ENCODE results near the gene ZNF775.
"Not testable (repeated sequence)": the region's sequence is repeated elsewhere in the genome, so short reads cannot be mapped to it uniquely, and the experiment has no call there.

The ZNF775 gene

DNA sequence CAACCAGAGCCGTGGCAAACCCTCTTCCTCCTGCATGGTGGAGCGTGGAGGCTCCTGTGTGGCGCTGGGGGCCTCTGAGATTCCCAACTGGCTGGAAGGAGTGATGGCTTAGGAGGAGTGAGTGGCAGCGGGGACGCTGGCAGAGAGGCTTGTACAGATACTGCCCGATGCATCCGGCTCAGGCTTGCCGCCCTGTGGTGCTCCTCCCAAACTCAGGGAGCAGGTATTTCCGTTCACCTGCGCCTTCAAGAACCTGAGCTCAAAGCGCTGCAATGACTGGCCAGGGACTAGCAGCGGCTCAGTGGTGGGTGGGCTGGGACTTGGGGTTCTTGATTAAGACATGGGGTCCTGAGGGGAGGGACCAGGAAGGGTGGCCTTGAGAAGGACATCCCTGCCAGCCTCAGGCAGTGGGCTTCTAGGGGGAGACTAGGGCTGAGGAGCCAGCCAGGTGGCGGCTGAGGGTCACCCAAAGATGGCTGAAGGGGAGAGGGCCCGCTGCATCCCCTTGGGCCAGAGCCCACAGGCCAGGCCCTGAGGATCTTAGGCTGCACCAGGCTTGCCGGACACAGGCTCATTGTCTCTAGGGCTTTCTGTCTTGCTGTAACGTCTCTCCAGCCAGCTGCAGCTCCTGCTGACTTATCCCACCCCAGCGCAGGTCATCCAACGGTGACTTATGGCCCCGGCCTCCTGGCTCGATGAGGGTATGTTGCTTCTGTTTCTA, 3.2 kb downstream of the ZNF775 start:
- no peak for DNase-seq (ENCODE audit: low read depth, low spot score)

DNA sequence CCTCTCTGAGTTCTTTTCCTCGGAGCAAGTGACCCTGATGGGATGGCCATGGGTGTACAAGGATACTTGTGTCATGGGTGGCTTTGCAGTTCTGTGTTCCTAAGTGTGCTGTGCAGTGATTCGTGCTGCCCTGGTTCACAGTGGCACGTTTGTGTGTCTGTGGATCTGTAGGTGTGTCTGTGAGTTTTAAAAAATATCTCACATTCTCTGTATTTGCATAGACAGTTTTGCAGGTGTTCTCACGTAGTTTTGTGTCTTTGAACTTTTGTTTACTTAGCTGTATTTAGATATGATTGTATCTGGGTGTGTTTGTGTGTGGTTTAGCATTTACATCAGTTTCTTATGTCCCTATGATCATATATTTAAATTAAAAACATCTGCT, 3.7 kb downstream of the ZNF775 start:
- DNase-seq (ENCODE audit: low read depth, low spot score), result no peak

DNA sequence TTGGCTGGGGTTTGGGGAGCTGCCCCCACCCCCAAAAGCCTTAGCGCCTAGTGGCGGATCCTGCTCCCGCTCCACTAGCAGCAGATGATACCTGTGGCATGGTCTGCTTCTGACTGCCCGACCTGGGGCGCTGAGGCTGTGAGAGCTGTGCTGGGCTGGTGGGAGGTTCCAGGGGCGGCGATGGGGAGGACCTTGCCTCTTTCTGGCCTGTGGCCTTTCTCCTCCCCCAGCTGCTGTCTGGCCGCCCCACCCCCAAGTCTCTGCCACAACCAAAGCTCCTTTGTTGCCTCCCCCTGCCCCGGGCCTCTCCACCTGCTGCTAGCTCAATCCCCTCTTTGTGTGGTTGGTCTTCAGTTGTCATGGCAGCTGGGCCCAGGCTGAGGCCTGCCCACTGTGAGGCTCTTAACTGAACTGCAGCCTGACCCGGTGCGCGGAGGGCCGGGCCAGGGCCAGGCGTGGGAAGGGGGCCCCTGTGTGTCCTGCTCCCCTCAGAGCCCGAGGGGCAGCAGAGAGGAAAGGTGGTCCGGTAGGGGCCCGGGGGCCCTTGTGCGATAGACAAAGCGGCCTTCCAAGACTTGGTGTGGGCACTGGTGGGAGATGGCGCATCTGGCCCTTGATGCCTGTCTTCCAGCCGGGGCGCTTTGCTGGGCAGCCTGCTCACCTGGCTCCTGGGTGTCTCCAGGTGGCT, 4.7 kb downstream of the ZNF775 start:
- no peak for DNase-seq (ENCODE audit: low read depth, low spot score)

DNA sequence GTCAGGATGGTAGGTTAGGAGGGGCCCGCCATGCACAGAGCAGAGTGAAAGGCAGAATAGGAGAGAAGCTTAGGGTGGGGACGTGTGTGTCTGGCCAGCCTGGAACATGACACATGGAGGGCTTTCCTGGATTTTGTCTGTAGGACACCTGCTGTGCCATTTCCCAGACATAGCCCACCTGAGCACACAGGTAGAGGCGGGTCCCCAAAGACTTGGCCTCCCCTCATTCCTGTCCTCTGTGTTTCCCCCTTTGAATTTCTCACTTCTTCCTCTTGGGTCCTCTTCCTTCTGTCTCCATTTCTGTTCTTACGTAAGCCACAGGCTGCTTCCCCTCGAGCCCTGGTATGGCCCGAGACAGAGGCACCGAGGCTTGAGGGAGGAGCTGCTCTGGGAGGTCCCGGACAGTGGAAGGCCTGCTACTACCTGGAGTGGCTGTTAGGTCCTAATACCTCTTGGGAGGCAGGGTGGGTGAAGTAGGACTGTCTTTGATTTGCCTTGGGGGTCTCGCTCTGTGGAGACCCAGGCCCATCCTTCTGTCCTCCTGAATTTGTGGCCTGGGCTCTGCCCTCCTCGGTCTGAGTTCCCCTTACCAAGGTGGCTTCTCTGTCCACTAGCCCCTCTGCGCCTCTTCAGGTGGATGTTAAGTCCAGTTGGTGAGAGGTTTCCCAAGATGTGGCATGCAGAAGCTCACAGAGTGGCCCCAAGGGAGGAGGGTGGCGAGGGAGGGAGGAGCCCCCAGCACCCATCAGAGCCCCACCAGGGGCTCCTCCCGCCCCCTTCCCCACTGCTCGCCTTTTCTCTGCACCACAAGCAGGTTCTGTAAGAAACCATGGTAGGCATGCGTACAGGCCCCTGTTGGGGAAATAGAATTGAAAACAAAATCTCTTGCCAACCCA, 5.5 kb downstream of the ZNF775 start:
- no peak for DNase-seq (ENCODE audit: low read depth, low spot score)

DNA sequence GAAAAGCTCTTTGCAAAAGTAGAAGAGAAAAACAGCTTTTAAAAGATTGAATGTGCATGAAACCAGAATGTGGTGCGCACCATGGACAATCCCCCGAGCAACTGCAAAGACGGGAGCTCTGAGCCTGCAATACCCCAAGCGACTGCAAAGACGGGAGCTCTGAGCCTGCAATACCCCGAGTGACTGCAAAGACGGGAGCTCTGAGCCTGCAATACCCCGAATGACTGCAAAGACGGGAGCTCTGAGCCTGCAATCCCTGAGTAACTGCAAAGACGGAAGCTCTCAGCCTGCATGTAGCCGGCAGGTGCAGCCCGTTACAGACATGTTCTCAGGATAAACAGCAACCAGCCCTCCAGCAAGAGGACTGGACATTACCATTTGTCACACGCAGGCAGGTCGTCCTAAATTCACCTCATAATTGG, 6.2 kb downstream of the ZNF775 start:
- DNase-seq (ENCODE audit: low read depth, low spot score), result no peak

DNA sequence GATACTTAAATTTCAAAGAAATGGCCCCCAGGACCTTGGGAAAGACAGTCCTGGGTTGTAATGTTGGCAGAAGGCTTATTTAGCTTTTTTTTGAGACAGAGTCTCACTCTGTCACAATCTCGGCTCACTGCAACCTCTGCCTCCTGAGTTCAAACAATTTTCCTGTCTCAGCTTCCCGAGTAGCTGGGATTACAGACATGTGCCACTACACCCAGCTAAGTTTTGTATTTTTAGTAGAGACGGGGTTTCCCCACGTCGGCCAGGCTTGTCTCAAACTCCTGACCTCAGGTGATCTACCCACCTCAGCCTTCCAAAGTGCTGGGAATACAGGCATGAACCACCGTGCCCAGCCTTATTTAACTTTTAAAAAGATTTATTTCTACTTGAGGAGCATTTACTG, 6.8 kb downstream of the ZNF775 start:
- not testable (repeated sequence) for DNase-seq (ENCODE audit: low read depth, low spot score)

DNA sequence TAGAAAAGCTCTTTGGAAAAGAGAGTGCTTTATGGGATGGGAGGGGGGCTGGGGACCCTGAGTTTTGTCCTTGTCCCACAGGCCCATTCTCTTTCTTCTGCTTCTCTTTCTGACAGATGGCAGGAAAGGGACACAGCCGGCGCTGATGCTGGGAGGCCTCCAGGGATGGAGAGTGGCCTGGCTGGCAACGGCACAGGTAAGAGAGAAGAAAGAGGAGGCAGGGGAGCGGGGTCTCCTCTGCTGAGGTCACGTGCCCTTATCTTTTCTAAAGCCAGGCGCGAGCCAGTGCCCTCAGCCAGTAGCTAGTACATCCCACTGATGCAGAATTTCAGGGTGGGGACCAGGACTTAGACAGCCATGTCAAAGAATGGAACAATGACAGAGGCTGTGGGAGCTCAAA, 9.2 kb downstream of the ZNF775 start:
- DNase-seq (ENCODE audit: low read depth, low spot score), result no peak

DNA sequence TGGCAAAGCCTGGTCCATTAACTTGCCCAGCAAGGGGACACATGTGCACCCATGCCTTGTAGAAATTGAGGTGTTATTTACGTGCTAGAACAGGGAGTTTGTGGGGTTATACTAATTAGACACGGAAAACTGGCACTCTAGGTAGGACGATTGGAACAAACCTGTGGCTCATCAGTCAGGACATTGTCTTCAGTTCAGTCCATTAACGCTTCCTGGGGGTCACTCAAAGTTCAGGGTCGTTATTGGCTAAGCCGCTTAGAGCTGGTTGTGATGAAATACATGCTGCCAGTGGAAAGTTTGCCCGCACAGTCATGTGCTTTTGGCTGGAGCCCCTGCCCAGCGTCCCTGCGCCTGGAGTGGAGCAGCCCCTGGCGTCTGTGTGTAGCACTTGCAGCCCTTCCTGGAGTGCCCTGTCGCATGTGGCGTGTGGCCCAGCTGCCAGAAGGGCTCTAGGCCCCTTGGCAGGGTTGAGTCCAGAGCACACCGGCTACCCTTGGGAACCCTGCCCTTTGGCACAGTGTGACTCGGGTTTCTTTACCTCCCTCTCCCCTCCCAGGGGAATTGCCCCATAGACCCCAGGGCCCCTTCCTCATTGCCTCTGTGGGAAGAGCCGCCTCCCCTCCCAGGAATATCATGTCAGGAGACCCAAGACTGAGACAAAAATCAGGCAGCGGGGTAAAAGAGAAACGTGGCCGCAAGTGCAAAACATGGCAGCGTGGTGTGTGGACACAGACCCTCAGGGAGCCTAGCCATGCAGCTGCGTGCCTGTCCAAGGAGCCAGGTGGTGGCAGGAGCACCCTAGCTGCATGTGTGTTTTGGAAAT, 9.8 kb downstream of the ZNF775 start:
- no peak for DNase-seq (ENCODE audit: low read depth, low spot score)

DNA sequence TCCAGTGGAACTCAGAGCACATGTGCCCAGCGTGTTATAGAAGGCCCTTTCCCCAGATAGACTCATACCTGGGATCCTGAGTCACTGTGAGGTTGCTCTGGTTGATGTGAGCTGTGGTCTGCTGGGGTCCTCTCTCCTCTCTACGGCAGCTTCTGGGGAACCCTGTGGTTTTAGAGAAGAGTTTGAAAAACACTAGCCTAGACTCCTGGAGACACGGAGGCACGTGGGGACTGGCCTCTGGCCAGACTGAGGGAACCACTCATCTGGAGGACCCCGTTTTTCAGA, 10.3 kb downstream of the ZNF775 start:
- DNase-seq (ENCODE audit: low read depth, low spot score), result no peak

DNA sequence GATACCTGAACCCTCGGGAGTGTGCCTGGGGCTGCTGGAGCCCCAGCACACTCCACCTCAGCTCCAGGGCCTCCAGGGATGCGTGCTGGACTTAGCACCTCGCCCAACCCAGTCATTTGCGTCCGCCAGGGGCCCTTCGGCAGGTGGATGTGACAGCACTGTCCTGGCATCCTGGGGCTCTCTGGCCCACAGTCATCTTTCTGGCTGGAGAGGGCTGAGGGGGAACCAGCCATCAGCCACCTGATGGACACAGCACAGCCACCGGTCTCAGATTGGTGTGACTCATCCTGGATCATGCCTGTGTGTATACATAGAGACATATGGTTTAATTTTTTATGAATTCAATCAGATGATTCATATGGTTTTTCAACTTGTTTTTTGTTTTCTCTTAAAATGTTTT, 11.1 kb downstream of the ZNF775 start:
- no peak for DNase-seq (ENCODE audit: low read depth, low spot score)

DNA sequence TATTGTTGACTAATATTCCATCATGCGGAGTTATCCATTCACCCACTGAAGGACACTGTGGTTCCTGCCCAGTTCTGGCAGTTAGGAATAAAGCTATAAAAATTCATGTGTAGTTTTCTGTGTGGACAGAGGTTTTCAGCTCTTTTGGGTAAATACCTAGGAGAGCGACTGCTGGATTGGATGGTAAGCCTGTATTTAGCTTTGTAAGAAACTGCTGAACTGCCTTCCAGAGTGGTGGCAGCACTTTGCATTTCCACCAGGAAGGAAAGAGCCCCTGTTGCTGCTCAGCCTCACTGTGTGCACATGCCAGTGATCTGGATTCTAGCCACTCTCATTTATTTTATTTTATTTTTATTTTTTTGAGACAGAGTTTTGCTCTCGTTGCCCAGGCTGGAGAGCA, 14.2 kb downstream of the ZNF775 start:
- no peak for DNase-seq (ENCODE audit: low read depth, low spot score)

DNA sequence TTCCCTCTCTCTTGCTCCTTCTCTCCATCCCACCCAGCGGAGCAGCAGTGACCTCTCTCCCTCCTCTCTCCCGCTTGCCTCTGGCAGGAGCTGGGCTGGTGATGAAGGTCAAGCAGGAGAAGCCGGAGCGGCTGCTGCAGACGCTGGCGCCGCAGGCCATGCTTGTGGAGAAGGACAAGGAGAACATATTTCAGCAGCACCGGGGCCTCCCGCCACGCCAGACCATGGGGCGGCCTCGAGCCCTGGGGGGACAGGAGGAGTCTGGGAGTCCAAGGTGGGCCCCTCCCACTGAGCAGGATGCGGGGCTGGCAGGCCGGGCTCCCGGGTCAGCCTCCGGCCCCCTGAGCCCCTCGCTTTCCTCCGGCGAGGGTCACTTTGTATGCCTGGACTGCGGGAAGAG, 17.3 kb downstream of the ZNF775 start:
- no peak for DNase-seq (ENCODE audit: low read depth, low spot score)

DNA sequence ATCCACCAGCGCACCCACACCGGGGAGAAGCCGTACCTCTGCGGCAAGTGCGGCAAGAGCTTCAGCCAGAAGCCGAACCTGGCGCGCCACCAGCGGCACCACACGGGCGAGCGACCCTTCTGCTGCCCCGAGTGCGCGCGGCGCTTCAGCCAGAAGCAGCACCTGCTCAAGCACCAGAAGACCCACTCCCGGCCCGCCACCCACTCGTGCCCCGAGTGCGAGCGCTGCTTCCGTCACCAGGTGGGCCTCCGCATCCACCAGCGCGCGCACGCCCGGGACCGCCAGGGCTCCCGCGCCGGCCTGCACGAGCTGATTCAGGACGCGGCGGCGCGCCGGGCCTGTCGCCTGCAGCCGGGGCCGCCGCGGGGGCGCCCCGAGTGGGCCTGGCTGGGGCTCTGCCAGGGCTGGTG, 17.7 kb downstream of the ZNF775 start:
- DNase-seq (ENCODE audit: low read depth, low spot score), result no peak

DNA sequence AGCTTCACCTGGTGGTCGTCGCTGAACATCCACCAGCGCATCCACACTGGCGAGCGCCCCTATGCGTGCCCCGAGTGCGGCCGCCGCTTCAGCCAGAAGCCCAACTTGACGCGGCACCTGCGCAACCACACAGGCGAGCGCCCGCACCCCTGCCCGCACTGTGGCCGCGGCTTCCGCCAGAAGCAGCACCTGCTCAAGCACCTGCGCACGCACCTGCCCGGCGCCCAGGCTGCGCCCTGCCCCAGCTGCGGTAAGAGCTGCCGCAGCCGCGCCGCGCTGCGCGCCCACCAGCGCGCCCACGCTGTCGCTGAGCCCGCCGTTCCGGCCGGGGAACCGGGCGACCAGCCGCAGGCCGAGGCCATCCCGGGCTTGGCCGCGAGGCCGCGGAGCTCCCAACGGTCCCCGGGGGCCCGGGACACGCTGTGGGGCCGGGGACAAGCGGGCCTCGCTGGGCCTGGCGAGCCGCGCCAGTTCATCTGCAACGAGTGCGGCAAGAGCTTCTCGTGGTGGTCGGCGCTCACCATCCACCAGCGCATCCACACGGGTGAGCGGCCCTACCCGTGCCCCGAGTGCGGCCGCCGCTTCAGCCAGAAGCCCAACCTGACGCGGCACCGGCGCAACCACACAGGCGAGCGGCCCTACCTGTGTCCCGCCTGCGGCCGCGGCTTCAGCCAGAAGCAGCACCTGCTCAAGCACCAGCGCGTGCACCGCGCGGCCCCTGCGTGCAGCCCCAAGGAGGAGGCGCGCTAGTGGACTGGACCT, 18.4 kb downstream of the ZNF775 start:
- DNase-seq (ENCODE audit: low read depth, low spot score), result no peak

DNA sequence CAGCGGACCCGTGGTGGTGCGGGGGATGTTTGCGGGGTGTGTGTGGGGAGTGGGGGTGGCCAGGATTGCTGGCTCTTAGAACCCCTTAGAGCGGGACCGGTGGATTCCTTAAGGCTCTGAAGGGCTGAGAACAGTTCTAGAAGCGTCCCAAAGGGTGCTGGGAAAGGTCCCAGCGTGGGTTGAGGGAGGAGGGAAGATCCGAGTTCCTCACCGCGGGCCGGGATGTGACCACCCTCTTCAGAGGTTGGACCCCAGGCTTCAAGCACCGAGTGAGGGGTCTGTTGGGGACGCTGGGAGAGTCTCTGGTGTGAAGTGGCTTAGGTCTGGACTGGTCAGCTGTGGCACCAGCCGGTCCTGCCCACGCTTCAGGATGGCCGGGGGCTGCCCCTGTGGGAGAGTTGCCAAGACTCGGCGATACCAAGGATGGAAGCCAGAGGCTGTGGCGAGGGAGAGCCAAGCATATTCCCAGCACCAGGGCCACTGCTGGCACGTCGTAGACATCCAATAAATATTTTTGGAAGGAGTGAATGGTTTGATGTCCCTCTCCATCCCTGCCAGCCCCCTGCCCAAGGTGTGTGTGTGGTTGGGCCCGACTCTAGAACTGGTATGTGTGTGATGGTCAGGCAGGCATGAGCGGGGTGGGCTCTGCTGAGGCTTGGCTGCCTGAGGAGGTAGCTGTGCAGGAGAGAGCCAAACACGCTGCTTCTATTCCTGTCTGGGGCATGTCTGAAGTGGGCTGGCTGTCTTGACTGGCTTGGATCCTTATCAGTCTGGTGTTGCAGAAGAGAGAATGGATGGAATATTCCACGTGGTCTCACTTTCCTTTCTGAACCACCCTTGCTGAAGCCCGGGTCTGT, 19.2 kb downstream of the ZNF775 start:
- no peak for DNase-seq (ENCODE audit: low read depth, low spot score)

DNA sequence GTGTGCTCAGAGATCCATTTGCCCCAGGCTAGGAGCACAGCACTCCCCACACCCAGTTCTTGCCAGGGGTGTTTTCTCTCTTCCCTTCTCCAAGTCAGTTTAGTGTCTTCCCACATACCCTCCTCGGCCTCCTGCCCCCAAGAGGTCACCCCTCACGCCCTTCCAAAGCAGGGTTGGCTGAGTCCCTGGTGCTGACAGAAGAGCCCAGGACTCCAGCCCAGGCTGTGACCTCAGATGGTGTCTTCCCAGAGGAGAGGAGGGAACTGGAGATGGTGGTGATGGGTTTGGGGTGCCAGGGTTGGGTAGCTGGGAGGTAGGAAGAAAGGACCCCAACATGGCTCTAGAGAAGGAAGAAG, 19.8 kb downstream of the ZNF775 start:
- DNase-seq (ENCODE audit: low read depth, low spot score), result no peak

DNA sequence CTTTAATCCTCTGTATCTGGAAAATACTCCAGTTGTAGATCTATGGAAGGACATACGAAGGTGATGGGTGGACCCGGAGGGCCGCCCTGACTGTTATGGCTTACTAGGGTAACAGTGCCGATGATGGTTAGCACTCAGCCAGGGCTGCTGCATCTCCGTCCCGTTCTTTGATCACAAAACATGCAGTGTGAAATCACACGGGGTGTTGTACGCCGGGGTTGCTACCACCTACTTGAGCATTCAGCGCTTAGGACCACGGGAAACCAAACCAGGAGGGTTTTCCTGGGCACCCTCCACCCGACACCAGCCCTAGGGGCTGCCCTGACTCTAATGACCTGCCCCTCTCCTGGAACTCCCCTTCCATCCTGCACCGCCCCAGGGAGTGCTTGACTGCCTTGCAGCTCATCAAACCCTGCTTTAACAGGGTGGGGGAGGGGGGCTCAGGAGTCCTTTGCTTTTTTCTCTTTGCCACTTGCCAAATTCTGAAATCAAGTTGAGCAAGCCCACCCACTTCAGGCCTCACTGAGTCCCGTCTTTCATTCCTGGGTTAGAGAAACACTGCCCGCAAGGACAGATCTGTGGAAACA, 20.4 kb downstream of the ZNF775 start:
- DNase-seq (ENCODE audit: low read depth, low spot score), result no peak

DNA sequence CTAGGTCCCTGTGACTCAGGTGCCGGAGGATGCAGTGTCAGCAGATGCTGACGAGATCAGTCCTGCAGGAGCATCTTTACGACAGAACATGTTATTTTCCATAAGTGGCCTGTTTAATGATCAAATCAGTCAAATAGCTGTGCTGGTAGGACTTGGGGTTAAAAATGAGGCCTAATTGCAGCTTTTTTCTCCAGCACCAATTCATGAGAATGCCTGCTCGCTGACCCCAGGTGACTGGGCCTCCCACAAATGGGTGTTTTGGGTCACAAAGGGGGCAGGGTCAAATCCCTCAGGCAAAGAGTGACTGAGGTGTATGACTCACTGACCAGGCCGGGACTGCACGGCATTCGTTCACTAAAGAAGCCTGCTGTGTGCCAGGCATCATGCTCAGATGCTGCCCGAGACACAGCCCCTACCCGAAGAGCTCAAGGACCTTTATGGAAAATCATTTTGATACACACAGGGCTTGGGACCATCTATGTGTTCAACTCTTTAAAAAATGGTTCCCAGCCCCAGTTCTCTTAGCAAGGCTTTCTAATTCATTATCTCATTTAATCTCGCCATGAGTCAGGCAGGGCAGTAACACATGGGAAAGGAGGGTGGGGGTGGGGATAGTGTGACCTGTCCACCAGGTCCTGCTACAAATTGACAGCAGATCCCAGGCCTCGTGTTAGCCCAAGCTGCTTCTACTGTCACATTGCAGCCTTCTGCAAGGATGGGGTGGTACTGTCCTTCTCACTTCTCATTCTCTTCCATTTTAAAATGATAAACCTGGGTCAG, 21.1 kb downstream of the ZNF775 start:
- no peak for DNase-seq (ENCODE audit: low read depth, low spot score)

DNA sequence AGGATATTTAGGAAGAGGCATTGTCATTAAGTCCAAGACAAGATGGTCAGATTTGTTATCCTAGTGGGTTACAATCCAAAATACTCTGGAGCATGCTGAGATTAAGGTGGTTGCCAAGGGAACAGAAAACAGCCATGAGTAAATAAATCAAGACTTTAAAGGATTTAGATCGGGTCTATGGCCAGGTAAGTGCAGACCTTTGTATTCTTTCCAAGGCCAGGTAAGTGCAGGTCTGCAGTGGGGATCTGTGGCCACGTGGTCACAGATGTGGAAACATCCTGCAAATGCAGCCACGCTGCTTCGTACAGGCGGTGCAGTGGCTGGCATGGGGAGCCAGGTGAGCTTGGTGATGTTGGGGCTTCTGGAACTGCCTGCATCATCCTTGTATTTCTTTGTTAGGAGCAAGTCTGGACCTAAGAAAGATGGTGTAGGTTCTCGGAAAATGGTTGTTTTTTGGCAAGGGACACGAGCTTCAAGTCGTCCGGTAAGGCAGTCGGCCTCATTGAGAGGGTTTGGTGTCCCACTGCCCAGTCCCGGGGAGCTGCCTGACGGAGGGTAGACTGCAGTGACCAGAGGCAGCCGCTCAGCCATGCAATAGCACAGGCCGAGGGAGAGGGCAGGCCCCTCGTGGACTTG, 21.8 kb downstream of the ZNF775 start:
- DNase-seq (ENCODE audit: low read depth, low spot score), result no peak
